H54 (cell line): ENCODE data around the gene SEMA3B.

Experiments
- DNase-seq: peaks from one replicate; pipeline ENCODE4 v3.0.0; 2011; ENCODE audit warnings: low spot score, mixed read lengths; ENCODE audit not compliant: insufficient read length
- FAIRE-seq: peaks from 3 replicates; lab custom pipeline; 2011; peaks lifted over from hg19 to GRCh38; lab: Jason Lieb, UNC
- POLR2A ChIP-seq: IDR thresholded peaks from 2 replicates; pipeline ENCODE4 v1.6.1; 2011; ENCODE audit warnings: low read depth, mild to moderate bottlenecking, low read length

The SEMA3B gene

GRCh38 chr3:50320853-50321335, 51.9 kb downstream of the SEMA3B start:
- DNase-seq (no peak), FAIRE-seq (no peak)
- no peak for TF ChIP-seq POLR2A

GRCh38 chr3:50321336-50322114, 52.6 kb downstream of the SEMA3B start:
- TF ChIP-seq POLR2A, result peak; percentile 73
- DNase-seq (peak; percentile 81), FAIRE-seq (no peak)

- TF ChIP-seq POLR2A, result no peak
- DNase-seq, result no peak
- no peak for FAIRE-seq
Observed at GRCh38 chr3:50322115-50322385, 53.1 kb downstream of the SEMA3B start.

- DNase-seq (no peak), FAIRE-seq (no peak)
- no peak for TF ChIP-seq POLR2A
Observed at GRCh38 chr3:50322386-50323091, 53.6 kb downstream of the SEMA3B start, which contains the start of gene HYAL2. HYAL2 (minus strand) TSS chr3:50322745; CDS start chr3:50320489, 2,256 bp downstream.

- DNase-seq, result no peak
- TF ChIP-seq POLR2A, result no peak
- no peak for FAIRE-seq
Observed at GRCh38 chr3:50323092-50323600, 54.2 kb downstream of the SEMA3B start.

GRCh38 chr3:50323614-50324199, 54.8 kb downstream of the SEMA3B start:
- FAIRE-seq (no peak), DNase-seq (no peak)
- TF ChIP-seq POLR2A, result no peak

GRCh38 chr3:50324351-50325112, 55.6 kb downstream of the SEMA3B start:
- DNase-seq (peak; percentile 83), FAIRE-seq (no peak)
- no peak for TF ChIP-seq POLR2A

GRCh38 chr3:50325113-50325480, 56.1 kb downstream of the SEMA3B start:
- DNase-seq (no peak), FAIRE-seq (no peak)
- no peak for TF ChIP-seq POLR2A

- no peak for TF ChIP-seq POLR2A
- DNase-seq (no peak), FAIRE-seq (no peak)
Observed at GRCh38 chr3:50325497-50326181, 56.7 kb downstream of the SEMA3B start.

- no peak for DNase-seq
- FAIRE-seq, result no peak
- TF ChIP-seq POLR2A, result no peak
Observed at GRCh38 chr3:50326182-50326541, 57.2 kb downstream of the SEMA3B start.

- DNase-seq (no peak), FAIRE-seq (no peak)
- no peak for TF ChIP-seq POLR2A
Observed at GRCh38 chr3:50327129-50327528, 58.2 kb downstream of the SEMA3B start.
